ENCODE data around the gene IP6K1.

The IP6K1 gene

DNA sequence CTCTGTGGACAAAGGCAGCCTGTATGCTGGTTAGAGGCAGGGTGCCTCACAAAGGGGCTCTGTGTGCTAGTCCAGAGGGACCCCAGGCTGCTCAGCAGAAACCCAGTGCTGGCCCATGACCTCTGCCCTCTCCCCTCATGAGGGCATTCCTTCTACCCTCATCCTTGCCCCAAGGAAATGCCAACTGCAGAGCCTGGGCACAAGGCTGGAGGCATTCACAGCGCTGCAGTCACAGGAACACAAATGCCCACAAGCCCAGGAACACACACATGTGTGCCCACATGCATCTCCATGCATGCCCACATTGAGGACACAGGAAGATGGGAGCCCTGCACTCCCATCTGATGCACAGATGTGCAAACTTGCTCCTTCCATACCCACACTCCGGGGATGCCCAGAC, 20.5 kb upstream of the IP6K1 start:
- DNase-seq (ENCODE audit: low read depth): no peak
- TF ChIP-seq, protein P1, sequence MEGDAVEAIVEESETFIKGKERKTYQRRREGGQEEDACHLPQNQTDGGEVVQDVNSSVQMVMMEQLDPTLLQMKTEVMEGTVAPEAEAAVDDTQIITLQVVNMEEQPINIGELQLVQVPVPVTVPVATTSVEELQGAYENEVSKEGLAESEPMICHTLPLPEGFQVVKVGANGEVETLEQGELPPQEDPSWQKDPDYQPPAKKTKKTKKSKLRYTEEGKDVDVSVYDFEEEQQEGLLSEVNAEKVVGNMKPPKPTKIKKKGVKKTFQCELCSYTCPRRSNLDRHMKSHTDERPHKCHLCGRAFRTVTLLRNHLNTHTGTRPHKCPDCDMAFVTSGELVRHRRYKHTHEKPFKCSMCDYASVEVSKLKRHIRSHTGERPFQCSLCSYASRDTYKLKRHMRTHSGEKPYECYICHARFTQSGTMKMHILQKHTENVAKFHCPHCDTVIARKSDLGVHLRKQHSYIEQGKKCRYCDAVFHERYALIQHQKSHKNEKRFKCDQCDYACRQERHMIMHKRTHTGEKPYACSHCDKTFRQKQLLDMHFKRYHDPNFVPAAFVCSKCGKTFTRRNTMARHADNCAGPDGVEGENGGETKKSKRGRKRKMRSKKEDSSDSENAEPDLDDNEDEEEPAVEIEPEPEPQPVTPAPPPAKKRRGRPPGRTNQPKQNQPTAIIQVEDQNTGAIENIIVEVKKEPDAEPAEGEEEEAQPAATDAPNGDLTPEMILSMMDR (conservative IDR thresholded peaks at IDR 0.05; ENCODE audit: low read depth, low read length): no peak
- H3K4me3 ChIP-seq (ENCODE audit: low read length): no peak overlapping the region

DNA sequence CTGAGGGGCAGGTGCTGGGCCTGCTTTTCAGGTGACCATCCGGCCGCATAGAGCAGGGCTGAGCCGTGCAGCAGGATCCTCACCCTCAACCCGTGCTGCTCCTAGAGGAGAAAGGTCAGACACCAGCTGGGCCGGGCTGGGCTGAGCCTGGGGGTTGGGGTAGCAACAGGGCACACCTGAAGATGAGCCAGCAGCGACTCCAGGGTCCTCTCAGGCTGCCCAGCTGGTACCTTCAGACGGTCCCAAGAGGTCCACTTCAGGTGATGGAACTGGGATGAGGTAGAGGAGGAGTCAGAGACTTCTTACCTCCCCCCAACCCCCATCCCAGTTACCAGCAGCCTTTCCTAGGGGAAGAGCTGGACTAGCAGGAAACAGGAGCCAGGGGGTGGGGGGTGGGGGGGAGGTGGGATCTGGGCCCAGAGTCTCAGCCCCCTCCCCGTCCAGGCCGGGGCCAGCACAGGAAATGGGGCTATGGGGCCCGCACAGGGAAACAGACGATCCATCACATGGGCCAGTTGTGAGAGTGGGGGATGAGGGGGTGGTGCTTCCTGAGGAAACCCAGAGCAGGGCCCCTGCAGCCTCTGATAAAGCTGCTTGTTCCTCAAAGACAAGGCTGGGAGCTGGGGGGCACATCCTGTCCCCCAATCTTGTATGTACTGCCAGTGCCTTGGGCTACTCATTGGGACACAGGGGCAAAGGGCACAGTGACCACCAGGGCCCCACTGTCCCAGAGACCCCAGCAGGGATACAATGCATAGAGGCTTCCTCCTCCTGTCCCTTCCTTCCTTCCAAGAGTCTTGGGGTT, 19.8 kb upstream of the IP6K1 start:
- TF ChIP-seq, protein P1 (conservative IDR thresholded peaks at IDR 0.05; ENCODE audit: low read depth, low read length): no peak
- no peak overlapping the region for H3K4me3 ChIP-seq (ENCODE audit: low read length)
- DNase-seq (ENCODE audit: low read depth): no peak

DNA sequence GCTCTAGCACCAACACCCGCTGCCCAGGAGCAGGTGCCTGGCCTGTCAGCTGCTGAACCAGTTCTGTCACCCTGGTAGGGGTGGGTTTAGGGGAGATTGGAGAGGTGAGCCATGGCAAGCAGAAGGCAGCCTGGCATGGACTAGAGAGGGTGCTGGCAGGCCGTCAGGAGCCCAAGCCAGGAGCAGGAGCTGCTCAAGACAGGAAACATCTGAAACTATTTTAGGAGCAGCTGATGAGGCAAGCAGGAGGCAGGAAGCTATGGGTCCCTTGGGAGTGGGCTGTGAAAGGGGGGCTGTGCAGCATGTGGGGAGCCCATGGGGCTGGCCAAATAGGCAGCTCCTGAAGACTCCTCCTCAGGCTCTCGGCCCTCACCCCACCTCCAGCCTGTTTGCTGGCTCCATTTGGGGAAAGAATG, 19.0 kb upstream of the IP6K1 start:
- DNase-seq (ENCODE audit: low read depth): no peak
- H3K4me3 ChIP-seq (ENCODE audit: low read length): no peak overlapping the region
- TF ChIP-seq, protein P1 (conservative IDR thresholded peaks at IDR 0.05; ENCODE audit: low read depth, low read length): no peak

DNA sequence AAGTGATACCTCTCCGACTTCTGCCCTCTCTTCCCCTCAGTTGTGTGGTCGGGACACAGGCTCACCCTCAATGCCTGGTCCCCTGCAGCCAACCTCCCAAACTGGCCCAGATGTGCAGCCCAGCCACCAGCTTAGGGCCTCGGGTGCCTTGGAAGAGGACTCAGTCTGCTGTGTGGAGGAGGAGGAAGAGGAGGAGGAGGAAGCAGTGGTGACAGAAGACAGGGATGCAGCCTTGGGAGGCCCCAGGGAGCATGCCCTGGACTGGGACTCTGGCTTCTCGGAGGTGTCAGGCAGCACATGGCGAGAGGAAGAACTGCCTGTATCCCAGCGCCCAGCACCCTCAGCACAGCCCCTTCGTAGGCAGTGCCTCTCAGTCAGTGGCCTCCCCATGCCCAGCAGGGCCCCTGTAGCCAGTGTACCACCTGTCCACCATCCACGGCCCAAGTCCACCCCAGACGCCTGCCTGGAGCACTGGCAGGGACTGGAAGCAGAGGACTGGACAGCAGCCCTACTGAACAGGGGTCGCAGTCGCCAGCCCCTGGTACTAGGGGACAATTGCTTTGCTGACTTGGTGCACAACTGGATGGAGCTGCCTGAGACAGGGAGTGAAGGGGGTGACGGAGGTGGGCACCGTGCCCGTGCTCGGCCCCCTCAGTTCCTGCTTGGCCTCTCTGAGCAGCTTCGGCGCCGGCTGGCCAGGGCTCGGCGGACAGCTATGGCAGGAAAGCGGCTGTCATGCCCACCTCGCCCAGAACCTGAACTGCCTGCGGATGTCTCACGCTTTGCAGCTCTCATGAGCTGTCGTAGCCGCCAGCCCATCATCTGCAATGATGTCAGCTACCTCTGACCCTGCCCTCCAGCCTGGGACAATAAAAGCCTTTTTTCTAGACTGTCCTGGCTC, 18.0 kb upstream of the IP6K1 start:
- H3K4me3 ChIP-seq (ENCODE audit: low read length): no peak overlapping the region
- TF ChIP-seq, protein P1 (conservative IDR thresholded peaks at IDR 0.05; ENCODE audit: low read depth, low read length): no peak
- DNase-seq (ENCODE audit: low read depth): no peak

DNA sequence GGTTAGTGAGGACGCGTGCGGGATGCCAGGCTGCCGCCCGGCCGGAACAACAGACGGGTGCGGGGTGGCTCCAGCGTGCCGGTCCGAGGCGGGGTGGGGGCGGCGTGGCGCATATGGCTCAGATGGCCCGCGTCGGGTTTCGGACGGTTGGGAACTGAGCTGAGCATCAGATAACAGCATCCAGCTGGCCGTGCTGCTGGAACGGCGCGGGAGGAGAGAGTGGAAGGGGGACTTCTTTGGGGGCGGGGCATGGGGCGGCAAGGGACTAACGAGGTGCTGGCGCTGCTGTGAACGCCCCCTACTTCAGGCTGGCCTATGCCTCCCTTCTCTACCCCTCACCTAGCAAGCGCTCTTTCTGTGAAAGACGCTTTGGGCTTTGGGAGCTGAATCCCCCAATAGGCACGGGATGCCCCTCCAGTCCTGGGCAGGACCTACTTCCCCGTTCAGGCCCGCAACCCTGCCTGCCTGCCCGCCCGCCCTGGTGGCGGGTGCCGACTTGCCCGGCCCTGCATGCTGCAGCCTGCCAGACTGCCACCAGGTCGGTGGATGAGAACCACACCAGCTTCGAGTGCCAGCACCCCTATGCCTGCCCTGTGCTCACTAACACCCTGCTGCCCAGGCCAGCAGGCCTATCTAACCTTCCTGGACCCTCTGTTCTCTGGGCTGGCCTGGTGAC, 17.3 kb upstream of the IP6K1 start:
- TF ChIP-seq, protein P1 (conservative IDR thresholded peaks at IDR 0.05; ENCODE audit: low read depth, low read length): no peak
- peak overlapping the region; percentile 80 for H3K4me3 ChIP-seq (ENCODE audit: low read length)
- DNase-seq (ENCODE audit: low read depth): no peak

DNA sequence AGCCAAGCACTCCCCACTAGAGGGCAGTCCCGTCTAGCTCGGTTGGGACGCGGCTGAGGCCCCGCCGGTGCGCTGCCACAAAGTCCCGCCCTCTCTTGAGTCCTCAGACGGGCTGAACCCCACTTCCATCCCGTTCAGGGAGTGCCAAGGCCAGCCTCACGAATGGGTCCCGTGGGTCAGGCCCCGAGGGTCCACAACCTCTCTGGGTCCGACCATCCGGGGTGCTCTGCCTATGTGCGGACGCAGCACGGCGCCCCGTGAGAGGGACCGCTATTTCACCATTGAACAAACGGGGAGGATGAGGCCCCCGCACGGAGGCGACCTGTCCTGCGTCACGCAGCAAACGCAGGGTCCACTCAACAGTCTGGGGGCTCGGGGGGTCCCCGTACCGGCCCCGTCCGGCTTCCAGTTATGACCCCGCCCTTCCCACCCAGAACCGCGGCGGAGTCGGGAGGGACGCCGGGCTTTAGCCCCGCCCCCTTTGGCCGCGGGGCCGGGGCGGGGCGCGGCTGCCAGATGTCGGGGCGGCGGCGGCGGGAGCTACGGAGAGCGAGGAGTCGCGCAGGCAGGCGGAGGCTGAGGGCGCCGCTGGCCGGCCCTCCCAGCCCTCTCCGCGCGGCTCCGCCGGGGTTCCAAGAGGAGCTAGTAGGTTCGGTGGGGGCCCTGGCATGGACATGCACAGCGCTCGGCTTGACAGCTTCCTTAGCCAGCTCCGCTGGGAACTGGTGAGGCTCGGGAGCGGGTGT, 16.6 kb upstream of the IP6K1 start, which contains the start of gene INKA1:
INKA1 (plus strand) TSS at position 543 of the 746 bp plus-strand sequence; CDS start at position 675, 132 bp downstream.
- TF ChIP-seq, protein P1 (conservative IDR thresholded peaks at IDR 0.05; ENCODE audit: low read depth, low read length): peak; percentile 83
- DNase-seq (ENCODE audit: low read depth): no peak
- H3K4me3 ChIP-seq (ENCODE audit: low read length): peak within 1 kb of the TSS; percentile 80
